H9 (cell line): ENCODE results near the gene MEGF10. TPM values are rescaled to one million over a fixed set of nuclear protein-coding genes. Genes with fewer than 3 reads are reported as not detected.
A peak's percentile ranks its signal among the peaks of the same experiment; 100 is the strongest.

Source experiments
- DNase-seq: peaks from one replicate; pipeline ENCODE4 v3.0.0-alpha.2; 2017
- H2AFZ ChIP-seq: one replicate; pipeline ENCODE4 v1.6.1; 2013; ENCODE audit warnings: mild to moderate bottlenecking, low read length, control low read depth, moderate library complexity
- H2AK5ac ChIP-seq: 2 replicates; pipeline ENCODE4 v1.6.1; 2013; ENCODE audit warnings: low read length, control low read depth, mixed read lengths; ENCODE audit not compliant: insufficient read length
- H2BK120ac ChIP-seq: one replicate; pipeline ENCODE4 v1.6.1; 2013; ENCODE audit warnings: low read depth, mild to moderate bottlenecking, low read length, control low read depth, inconsistent platforms; ENCODE audit not compliant: poor library complexity, severe bottlenecking
- H2BK12ac ChIP-seq: 2 replicates; pipeline ENCODE4 v1.6.1; 2013; ENCODE audit warnings: low read length, control low read depth, mixed read lengths, low read depth; ENCODE audit not compliant: insufficient read length
- H2BK15ac ChIP-seq: 2 replicates; pipeline ENCODE4 v1.6.1; 2013; ENCODE audit warnings: low read depth, low read length, control low read depth
- H2BK20ac ChIP-seq: one replicate; pipeline ENCODE4 v1.6.1; 2013; ENCODE audit warnings: low read depth, mild to moderate bottlenecking, low read length, control low read depth, inconsistent platforms; ENCODE audit not compliant: poor library complexity, severe bottlenecking
- H2BK5ac ChIP-seq: 2 replicates; pipeline ENCODE4 v1.6.1; 2013; ENCODE audit warnings: low read length, control low read depth, mixed read lengths; ENCODE audit not compliant: insufficient read length
- H3K14ac ChIP-seq: 2 replicates; pipeline ENCODE4 v1.6.1; 2013; ENCODE audit warnings: low read length, control low read depth; ENCODE audit not compliant: insufficient read depth
- H3K18ac ChIP-seq: 2 replicates; pipeline ENCODE4 v1.6.1; 2013; ENCODE audit warnings: low read depth, mild to moderate bottlenecking, mixed read lengths, low read length, control low read depth; ENCODE audit not compliant: insufficient read length
- H3K23ac ChIP-seq: 2 replicates; pipeline ENCODE4 v1.6.1; 2013; ENCODE audit warnings: low read length, control low read depth, mixed read lengths, low read depth; ENCODE audit not compliant: insufficient read length
- H3K23me2 ChIP-seq: 2 replicates; pipeline ENCODE4 v1.6.1; 2013; ENCODE audit warnings: low read depth, mild to moderate bottlenecking, mixed read lengths, low read length, control low read depth; ENCODE audit not compliant: insufficient read length, poor library complexity, severe bottlenecking
- H3K27ac ChIP-seq: 2 replicates; pipeline ENCODE4 v1.5.1; 2013; ENCODE audit warnings: low read length, control low read depth, mixed read lengths, low read depth; ENCODE audit not compliant: insufficient read length
- H3K27me3 ChIP-seq: 2 replicates; pipeline ENCODE4 v1.6.1; 2013; ENCODE audit warnings: low read length, control low read depth, inconsistent platforms; ENCODE audit not compliant: insufficient read depth
- H3K4ac ChIP-seq: 2 replicates; pipeline ENCODE4 v1.6.1; 2013; ENCODE audit warnings: low read depth, mild to moderate bottlenecking, control low read depth, inconsistent platforms, low read length, moderate library complexity
- H3K4me1 ChIP-seq: 2 replicates; pipeline ENCODE4 v1.6.1; 2013; ENCODE audit warnings: low read length, control low read depth, inconsistent platforms; ENCODE audit not compliant: insufficient read depth
- H3K4me2 ChIP-seq: 2 replicates; pipeline ENCODE4 v1.6.1; 2013; ENCODE audit warnings: low read length, control low read depth, mixed read lengths; ENCODE audit not compliant: insufficient read length, insufficient read depth
- H3K56ac ChIP-seq: 2 replicates; pipeline ENCODE4 v1.6.1; 2013; ENCODE audit warnings: low read depth, mild to moderate bottlenecking, mixed read lengths, low read length, control low read depth; ENCODE audit not compliant: insufficient read length
- H3K79me1 ChIP-seq: 2 replicates; pipeline ENCODE4 v1.6.1; 2013; ENCODE audit warnings: low read depth, mild to moderate bottlenecking, moderate library complexity, low read length, control low read depth, inconsistent platforms; ENCODE audit not compliant: insufficient read depth, poor library complexity, severe bottlenecking
- H3K79me2 ChIP-seq: 2 replicates; pipeline ENCODE4 v1.6.1; 2013; ENCODE audit warnings: low read length, control low read depth, inconsistent platforms; ENCODE audit not compliant: insufficient read depth
- H3K9ac ChIP-seq: 2 replicates; pipeline ENCODE4 v1.6.1; 2013; ENCODE audit warnings: low read length, control low read depth, mixed read lengths; ENCODE audit not compliant: insufficient read length; ENCODE audit errors: extremely low read depth
- H3K9me3 ChIP-seq: one replicate; pipeline ENCODE4 v1.6.1; 2013; ENCODE audit warnings: low read depth, low read length, inconsistent platforms; ENCODE audit not compliant: control insufficient read depth
- H3T11ph ChIP-seq: one replicate; pipeline ENCODE4 v1.6.1; 2013; ENCODE audit warnings: mild to moderate bottlenecking, low read length, control low read depth, inconsistent platforms
- H4K20me1 ChIP-seq: one replicate; pipeline ENCODE4 v1.6.1; 2013; ENCODE audit not compliant: control insufficient read depth, insufficient read length, insufficient read depth
- H4K5ac ChIP-seq: 2 replicates; pipeline ENCODE4 v1.6.1; 2013; ENCODE audit warnings: low read depth, mild to moderate bottlenecking, mixed read lengths, low read length, control low read depth; ENCODE audit not compliant: insufficient read length
- H4K8ac ChIP-seq: replicated peaks from 2 replicates; pipeline ENCODE4 v1.6.1; 2013; ENCODE audit warnings: low read length, control low read depth, mixed read lengths, low read depth; ENCODE audit not compliant: insufficient read length
- H4K91ac ChIP-seq: 2 replicates; pipeline ENCODE4 v1.6.1; 2013; ENCODE audit warnings: low read depth, mild to moderate bottlenecking, moderate library complexity, mixed read lengths, low read length, control low read depth; ENCODE audit not compliant: insufficient read length
- H3K27ac Mint-ChIP-seq, 3 experiments: 2 replicates in 2 of 3; 3 replicates in 1 of 3; pipeline ENCODE4 v1.8.0; 2020 to 2021; ENCODE audit warnings: mixed read lengths in 3 of 3, mild to moderate bottlenecking in 1 of 3, moderate library complexity in 1 of 3
- H3K27me3 Mint-ChIP-seq: 2 replicates; pipeline ENCODE4 v1.8.0; 2021; ENCODE audit warnings: low read depth, mild to moderate bottlenecking, moderate library complexity, mixed read lengths
- H3K36me3 Mint-ChIP-seq, 3 experiments: 2 replicates in 2 of 3; 3 replicates in 1 of 3; pipeline ENCODE4 v1.8.0; 2020 to 2021; ENCODE audit warnings: low read depth in 3 of 3, mixed read lengths in 3 of 3; ENCODE audit not compliant: insufficient read depth in 1 of 3
- H3K4me1 Mint-ChIP-seq, 2 experiments: 2 replicates each; pipeline ENCODE4 v1.8.0; 2020; ENCODE audit warnings: mixed read lengths in 2 of 2
- H3K4me3 Mint-ChIP-seq, 2 experiments: 2 replicates in 1 of 2; 3 replicates in 1 of 2; pipeline ENCODE4 v1.8.0; 2020 to 2021; ENCODE audit warnings: mild to moderate bottlenecking in 2 of 2, mixed read lengths in 2 of 2, moderate library complexity in 1 of 2
- H3K9me3 Mint-ChIP-seq, 2 experiments: 2 replicates in 1 of 2; 3 replicates in 1 of 2; pipeline ENCODE4 v1.8.0; 2020; ENCODE audit warnings: mild to moderate bottlenecking in 2 of 2, mixed read lengths in 2 of 2, moderate library complexity in 1 of 2
- WGBS: extraction: QIAGEN DNeasy Blood & Tissue Kit; methylation state at CpG from one replicate; pipeline ENCODE4 v1.1.7; 2013; ENCODE audit warnings: missing lambda C conversion rate, low lambda C conversion rate, mixed read lengths; ENCODE audit not compliant: insufficient read length; ENCODE audit errors: extremely low coverage; 5-methylcytosine and 5-hydroxymethylcytosine counted together
- total RNA-seq: library from RNA; stranded (reverse); gene quantifications from 2 replicates; pipeline ENCODE4 v1.2.1, GENCODE V29; 2021
- TF ChIP-seq, protein P1 (sequence below): fragments of 200-600 bp; sonication (generic); conservative IDR thresholded peaks from 3 replicates; pipeline ENCODE4 v1.8.0; 2021; ENCODE audit warnings: antibody characterized with exemption, mild to moderate bottlenecking

The MEGF10 gene
- total RNA-seq, 1 experiment from 2014 or later = 36.5 TPM

DNA sequence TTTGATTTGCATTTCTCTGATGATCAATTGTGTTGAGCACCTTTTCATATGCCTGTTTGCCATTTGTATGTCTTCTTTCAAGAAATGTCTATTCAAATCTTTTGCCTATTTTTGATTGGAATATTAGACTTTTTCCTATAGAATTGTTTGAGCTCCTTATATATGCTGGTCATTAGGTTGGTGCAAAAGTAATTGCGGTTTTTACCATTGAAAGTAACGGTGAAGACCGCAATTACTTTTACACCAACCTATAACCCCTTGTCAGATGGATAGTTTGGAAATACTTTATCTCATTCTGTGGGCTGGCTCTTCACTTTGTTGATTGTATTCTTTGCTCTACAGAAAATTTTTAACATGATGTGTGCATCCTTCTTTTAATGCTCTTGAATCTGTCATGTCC, 113.6 kb downstream of the MEGF10 start:
- Histone ChIP-seq H3K79me1 (no peaks in the 10 kb centered on the region), H3K27ac (no peak overlapping the region), H2BK120ac (no peak overlapping the region), H3T11ph (no peak overlapping the region), H4K91ac (no peak overlapping the region), H4K20me1 (no peaks in the 10 kb centered on the region), H3K9ac (no peak overlapping the region), H3K56ac (no peak overlapping the region), H4K8ac (no peak overlapping the region), H3K79me2 (no peaks in the 10 kb centered on the region), H2BK15ac (no peak overlapping the region), H3K9me3 (no peaks in the 10 kb centered on the region), H3K4me1 (peaks cover 9% of the 10 kb centered on the region; the same call in 1 of the 2 replicates), H2BK12ac (no peak overlapping the region), H3K4me2 (no peak overlapping the region), H3K23ac (no peak overlapping the region), H2BK20ac (no peak overlapping the region), H3K23me2 (no peaks in the 10 kb centered on the region), H3K18ac (no peak overlapping the region), H2AK5ac (no peak overlapping the region), H3K4ac (no peak overlapping the region), H4K5ac (no peak overlapping the region), H3K14ac (no peak overlapping the region), H3K27me3 (no peaks in the 10 kb centered on the region), H2AFZ (no peak overlapping the region), H2BK5ac (no peak overlapping the region)
- Mint-ChIP-seq H3K4me3 (no peak overlapping the region), H3K27ac (0 out of 7 replicates have a peak overlapping the region, but pooled peaks of 1 of the 3 experiments have one; percentile 10), H3K9me3 (no peaks in the 10 kb centered on the region), H3K4me1 (peaks cover 12 to 14% of the 10 kb centered on the region in 2 experiments), H3K36me3 (peaks cover 4 to 18% (median 14%) of the 10 kb centered on the region in 3 experiments; a peak in 6 of 7 replicates), H3K27me3 (no peaks in the 10 kb centered on the region)
- DNase-seq = no peak
- no CpG with 5 or more reads among the region's 3 CpGs for WGBS
- TF ChIP-seq, protein P1, sequence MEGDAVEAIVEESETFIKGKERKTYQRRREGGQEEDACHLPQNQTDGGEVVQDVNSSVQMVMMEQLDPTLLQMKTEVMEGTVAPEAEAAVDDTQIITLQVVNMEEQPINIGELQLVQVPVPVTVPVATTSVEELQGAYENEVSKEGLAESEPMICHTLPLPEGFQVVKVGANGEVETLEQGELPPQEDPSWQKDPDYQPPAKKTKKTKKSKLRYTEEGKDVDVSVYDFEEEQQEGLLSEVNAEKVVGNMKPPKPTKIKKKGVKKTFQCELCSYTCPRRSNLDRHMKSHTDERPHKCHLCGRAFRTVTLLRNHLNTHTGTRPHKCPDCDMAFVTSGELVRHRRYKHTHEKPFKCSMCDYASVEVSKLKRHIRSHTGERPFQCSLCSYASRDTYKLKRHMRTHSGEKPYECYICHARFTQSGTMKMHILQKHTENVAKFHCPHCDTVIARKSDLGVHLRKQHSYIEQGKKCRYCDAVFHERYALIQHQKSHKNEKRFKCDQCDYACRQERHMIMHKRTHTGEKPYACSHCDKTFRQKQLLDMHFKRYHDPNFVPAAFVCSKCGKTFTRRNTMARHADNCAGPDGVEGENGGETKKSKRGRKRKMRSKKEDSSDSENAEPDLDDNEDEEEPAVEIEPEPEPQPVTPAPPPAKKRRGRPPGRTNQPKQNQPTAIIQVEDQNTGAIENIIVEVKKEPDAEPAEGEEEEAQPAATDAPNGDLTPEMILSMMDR = no peak
